OCI-LY3 (cell line): ENCODE measurements around the gene TOMM40L.

ENCODE experiments used
- EZH2phosphoT487 ChIP-seq: fragments of 200-600 bp; shearing (Covaris generic); IDR thresholded peaks from 2 replicates; pipeline ENCODE4 v1.6.1; 2018; ENCODE audit warnings: antibody characterized with exemption, mixed run types, low read depth
- TF ChIP-seq, protein P1 (sequence below): fragments of 200-600, 300-600 bp; sonication (generic); IDR thresholded peaks from 2 replicates; pipeline ENCODE4 v1.5.1; 2014; ENCODE audit warnings: antibody characterized with exemption, low read length, low read depth

GRCh38 chr1:161182214-161182613 is 43.6 kb upstream of the TOMM40L start:
- TF ChIP-seq, protein P1, sequence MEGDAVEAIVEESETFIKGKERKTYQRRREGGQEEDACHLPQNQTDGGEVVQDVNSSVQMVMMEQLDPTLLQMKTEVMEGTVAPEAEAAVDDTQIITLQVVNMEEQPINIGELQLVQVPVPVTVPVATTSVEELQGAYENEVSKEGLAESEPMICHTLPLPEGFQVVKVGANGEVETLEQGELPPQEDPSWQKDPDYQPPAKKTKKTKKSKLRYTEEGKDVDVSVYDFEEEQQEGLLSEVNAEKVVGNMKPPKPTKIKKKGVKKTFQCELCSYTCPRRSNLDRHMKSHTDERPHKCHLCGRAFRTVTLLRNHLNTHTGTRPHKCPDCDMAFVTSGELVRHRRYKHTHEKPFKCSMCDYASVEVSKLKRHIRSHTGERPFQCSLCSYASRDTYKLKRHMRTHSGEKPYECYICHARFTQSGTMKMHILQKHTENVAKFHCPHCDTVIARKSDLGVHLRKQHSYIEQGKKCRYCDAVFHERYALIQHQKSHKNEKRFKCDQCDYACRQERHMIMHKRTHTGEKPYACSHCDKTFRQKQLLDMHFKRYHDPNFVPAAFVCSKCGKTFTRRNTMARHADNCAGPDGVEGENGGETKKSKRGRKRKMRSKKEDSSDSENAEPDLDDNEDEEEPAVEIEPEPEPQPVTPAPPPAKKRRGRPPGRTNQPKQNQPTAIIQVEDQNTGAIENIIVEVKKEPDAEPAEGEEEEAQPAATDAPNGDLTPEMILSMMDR, result no peak
- TF ChIP-seq EZH2phosphoT487, result no peak
